Measurements from ENCODE around the gene DDX56. TPM values are rescaled to one million over a fixed set of nuclear protein-coding genes. Genes with fewer than 3 reads are reported as not detected.

The DDX56 gene
- polyA plus RNA-seq, 1 donor, result 112 TPM

- DNase-seq, result no peak
These were observed 37.6 kb downstream of the DDX56 start for GRCh38 chr7:44536090-44536489.

- no peak for DNase-seq
These were observed 38.2 kb downstream of the DDX56 start for GRCh38 chr7:44535348-44536064.

- DNase-seq, result no peak
These were observed 39.2 kb downstream of the DDX56 start for GRCh38 chr7:44534501-44534900.

- DNase-seq, result no peak
These were observed 39.6 kb downstream of the DDX56 start for GRCh38 chr7:44534087-44534486.

GRCh38 chr7:44533301-44534055 is 40.2 kb downstream of the DDX56 start:
- DNase-seq, result no peak

GRCh38 chr7:44531421-44532380 is 42.0 kb downstream of the DDX56 start:
- no peak for DNase-seq

- no peak for DNase-seq
These were observed 42.7 kb downstream of the DDX56 start for GRCh38 chr7:44530990-44531389.

GRCh38 chr7:44524811-44525388 is 48.8 kb downstream of the DDX56 start:
- DNase-seq, result no peak

GRCh38 chr7:44522315-44522714 is 51.4 kb downstream of the DDX56 start:
- no peak for DNase-seq

GRCh38 chr7:44521347-44522095 is 52.2 kb downstream of the DDX56 start:
- no peak for DNase-seq

- DNase-seq, result no peak
These were observed 53.1 kb downstream of the DDX56 start for GRCh38 chr7:44520574-44520973.

GRCh38 chr7:44519546-44519945 is 54.2 kb downstream of the DDX56 start:
- DNase-seq, result no peak

- no peak for DNase-seq
These were observed 54.9 kb downstream of the DDX56 start for GRCh38 chr7:44518761-44519160.

- DNase-seq, result no peak
These were observed 56.5 kb downstream of the DDX56 start for GRCh38 chr7:44517175-44517574.

Other genes starting within 250 kb of the DDX56 start
- 1.7 TPM for gene CAMK2B, start 248.3 kb downstream of the DDX56 start, polyA plus RNA-seq (ENCODE audit: insufficient read length)
- gene NUDCD3, start 83.2 kb downstream of the DDX56 start, polyA plus RNA-seq (ENCODE audit: insufficient read length), result 86.1 TPM
- gene NPC1L1, start 32.6 kb downstream of the DDX56 start, polyA plus RNA-seq (ENCODE audit: insufficient read length), result 2.3 TPM
- 169 TPM for gene TMED4, start 8.3 kb upstream of the DDX56 start, polyA plus RNA-seq (ENCODE audit: insufficient read length)
- gene OGDH, start 32.7 kb upstream of the DDX56 start, polyA plus RNA-seq (ENCODE audit: insufficient read length), result 86.0 TPM
- 77.5 TPM for gene ZMIZ2, start 174.9 kb upstream of the DDX56 start, polyA plus RNA-seq (ENCODE audit: insufficient read length)
- gene PPIA, start 222.8 kb upstream of the DDX56 start, polyA plus RNA-seq (ENCODE audit: insufficient read length), result 1,199 TPM

Measured in left kidney (tissue), 2 donors.